ENCODE measurements around the gene NR6A1.

NR6A1 gene

DNA sequence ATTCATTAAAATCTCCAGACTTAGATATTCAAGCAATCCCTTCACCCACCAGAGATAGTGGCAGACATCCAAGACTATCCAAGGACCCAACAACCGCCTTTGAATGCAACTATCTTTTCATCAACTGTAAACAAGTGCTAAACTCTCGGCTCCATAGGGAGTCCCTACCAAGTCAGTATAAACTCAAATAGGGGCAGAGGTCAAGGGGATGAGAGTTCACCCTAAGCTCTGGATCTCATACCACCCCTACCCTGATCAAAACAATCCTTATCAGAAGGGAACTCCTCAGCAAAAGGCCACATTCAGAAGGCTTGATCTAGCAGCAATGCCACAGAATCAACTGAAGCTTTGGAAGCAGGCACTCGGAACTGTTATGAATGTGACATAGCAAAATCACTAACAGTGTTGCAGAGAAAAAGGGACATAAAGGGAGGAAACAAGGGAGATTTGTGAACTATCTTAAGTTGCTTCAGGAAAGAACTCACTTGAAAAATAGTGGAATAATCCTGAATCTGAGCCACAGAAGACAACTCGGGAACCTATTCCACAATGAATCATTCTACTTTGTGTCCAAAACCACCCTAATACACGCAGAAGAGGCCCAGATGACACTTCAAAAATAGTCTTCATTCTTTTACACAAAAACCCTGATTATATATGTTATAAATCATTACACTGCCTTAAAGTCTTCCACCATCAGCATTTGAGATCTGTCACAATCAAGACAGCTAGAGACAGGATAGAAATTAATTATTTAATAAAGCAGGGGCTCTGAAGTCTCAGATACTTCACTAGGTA lies 49.8 kb downstream of the NR6A1 start:
- no peak for DNase-seq

DNA sequence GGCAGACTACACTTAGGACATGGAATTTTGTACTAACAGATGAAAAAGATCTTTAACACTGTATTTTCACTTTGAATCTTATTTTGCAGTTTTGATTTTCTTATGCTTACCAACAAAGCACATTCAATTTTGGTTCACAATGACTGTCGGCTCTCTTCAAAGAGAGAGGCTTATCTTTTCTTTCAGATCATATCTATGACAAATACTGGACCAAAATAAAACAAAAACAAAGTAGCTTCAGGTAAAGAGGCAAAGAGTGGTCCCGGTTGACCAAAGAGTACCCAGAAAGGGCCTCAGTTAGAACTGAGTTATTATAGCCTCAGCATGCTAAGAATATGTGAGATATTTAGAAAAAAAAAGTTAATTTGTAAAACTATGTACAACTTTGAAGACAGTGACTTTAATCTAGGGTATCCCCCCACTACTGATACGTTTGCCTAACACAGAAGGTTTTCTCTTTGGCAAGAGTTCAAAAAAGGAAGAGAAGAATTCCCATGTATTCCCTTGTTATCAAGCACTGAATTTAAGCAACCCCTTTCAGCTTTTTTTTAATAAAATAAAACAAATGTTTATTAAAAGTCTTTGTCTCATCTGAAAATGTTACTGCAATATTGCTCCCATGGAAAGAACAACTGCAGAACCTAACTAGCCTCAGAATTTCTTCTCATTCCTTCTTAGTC lies 50.5 kb downstream of the NR6A1 start:
- DNase-seq: no peak

DNA sequence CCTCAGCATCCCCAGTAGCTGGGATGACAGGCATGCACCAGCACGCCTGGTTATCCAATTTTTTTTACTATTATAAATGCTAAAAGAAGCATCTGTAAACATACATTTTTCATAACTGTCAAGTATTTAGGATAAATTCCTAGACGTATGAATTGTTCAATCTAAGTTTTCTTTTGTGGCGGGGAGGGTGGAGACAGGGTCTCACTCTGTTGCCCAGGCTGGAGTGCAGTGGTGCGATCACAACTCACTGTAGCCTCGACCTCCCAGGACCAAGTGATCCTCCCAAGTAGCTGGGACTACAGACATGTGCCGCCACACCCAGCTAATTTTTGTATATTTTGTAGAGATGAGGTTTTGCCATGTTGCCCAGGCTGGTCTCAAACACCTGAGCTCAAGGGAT lies 52.2 kb downstream of the NR6A1 start:
- DNase-seq: no peak

DNA sequence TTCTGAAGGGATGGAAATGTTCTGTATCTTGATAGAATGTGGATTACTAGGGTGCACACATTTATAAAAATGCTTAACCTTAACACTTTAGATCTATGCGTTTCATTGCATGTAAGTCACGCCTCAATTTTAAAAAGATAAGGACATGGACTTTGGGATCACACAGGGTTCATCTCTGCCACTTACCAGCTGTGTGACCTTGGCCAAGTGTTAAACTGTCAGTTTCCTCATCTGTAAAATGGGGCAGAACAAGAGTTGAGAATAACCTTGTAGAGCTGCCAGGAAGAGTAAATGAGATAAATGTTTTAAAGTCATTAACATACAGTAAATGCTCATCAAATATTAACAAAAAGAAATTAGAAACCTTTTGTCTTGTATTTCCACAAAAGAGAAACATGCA lies 53.5 kb downstream of the NR6A1 start:
- no peak for DNase-seq

DNA sequence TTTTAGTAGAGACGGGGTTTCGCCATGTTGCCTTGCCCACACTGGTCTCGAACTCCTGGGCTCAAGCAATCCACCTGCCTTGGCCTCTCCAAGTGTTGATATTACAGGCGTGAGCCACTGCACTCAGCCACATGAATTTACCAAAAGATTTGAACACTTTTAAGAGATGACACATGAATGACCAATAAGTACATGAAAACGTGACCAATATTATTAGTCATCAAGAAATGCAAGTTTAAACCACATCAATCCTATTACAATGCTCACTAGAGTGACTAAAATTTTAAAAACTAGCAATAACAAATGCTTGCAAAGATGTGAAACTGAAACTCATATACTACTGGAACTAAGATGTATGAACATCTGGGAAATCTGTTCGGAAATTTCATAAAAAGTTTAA lies 54.3 kb downstream of the NR6A1 start:
- no peak for DNase-seq

DNA sequence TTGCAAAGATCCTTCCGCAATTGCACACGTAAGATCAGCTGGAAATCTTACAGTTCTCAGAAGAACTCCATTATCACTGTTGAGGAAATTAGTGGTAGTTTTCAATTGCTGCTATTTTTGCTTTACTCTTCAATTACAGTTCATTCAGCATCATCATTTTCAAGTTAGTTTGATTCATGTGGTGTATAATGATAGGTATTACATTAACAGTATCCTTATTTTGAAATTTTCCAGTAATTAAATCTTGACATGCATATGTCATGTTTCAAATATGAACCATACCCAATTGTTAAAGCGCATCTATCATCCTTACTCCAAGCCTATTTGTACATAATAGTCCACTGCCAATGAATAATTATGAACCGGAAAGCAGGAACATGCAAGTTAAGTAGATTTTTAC lies 60.3 kb downstream of the NR6A1 start:
- no peak for DNase-seq

DNA sequence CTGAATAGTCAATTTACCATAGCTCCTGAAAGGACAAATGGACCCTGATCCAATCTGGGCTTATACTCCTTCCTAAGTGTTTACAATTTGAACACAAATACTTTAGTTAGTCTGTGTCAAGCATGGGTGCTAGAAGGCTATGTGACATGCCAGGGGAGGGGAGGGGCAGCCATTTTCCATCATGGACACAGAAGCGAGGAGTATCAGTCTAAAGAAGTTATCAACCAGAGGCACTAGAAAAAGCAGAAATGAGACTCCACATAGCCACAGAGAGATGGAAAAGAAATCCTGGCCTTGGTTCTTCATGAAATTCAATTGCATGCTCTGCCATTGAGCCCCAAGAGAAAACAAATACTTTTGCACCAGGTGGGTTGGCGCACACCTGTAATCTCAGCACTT lies 61.8 kb downstream of the NR6A1 start:
- no peak for DNase-seq

DNA sequence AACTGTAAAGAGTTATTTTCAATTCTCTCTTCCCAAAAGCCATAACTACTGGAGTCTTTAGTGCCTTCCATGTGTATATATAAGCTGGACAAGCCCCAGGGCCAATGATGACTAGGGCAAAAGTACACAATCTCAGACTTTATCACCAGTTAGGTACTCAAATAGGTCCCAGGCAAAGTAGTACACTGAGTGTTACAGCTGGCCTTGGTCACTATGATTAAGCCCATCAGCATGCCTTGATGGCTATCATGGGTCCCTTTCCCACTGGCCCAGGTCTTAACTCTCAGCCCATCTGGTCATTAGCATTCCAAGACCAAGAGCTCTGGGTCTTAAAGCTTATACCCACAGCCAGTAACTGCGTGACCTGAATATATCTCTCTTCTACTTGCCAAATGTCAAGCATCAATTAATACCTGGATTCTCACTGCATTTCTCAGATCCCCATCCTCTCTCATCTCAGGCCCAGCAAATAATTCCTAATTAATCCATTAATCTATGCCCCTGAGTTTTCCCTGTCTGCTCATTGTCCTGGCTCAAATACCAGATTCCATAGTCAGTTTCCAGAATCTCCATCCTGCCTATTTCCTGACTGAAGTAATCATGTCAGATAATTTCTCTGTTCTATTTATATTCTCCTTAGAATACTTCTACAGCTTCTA lies 62.3 kb downstream of the NR6A1 start:
- no peak for DNase-seq

DNA sequence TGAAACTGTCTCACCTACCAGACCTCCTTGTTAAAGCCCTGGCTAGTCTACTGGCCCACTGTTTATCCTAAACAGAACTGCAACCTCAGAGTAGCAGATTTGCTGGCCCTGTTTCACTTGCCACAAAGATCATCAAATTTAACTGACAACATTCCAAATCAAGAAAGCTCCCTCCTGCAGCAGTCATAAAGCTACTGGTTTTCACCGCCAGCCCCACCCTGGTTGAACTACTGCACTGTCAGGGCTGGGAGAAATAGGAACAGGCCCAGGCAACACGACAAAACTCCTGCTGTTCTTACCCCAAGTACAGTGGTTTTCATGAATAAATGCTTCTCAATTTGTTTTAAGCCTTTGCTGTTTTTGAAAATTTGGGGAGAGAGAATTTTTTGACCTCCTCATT lies 63.0 kb downstream of the NR6A1 start:
- no peak for DNase-seq

DNA sequence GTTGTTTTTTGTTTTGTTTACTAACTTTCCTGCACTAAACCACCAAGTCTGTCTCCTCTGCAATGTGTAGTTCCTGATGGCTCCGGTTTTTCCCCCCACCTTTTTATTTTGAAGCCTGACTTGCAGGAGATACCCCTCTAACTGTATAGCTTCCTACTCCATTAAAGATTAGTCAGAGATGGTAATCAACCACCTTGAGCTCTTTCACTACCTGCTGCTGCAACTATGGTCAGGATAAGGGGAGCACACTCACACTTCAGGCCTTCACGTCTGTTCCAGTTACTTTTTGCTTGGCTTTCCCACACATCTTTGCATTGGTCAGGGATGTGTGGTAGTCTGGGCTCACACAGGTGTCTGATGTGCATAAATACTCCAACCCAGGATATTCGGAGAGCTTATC lies 63.4 kb downstream of the NR6A1 start:
- DNase-seq: no peak

DNA sequence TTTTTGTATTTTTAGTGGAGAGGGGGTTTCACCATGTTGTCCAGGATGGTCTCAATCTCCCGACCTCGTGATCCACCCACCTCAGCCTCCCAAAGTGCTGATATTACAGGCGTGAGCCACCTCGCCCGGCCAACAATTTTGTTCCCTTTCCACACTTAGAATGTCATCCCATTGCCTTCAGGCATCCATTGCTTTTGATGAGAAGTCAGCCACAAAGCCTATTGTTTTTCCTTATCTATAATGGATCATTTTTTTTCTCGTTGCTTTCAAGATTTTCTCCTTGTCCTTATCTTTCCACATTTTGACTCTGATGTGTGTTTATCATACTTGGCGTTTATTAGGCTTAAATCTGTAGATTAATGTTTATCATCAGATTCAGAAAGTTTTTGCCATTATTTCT lies 64.4 kb downstream of the NR6A1 start:
- no peak for DNase-seq

DNA sequence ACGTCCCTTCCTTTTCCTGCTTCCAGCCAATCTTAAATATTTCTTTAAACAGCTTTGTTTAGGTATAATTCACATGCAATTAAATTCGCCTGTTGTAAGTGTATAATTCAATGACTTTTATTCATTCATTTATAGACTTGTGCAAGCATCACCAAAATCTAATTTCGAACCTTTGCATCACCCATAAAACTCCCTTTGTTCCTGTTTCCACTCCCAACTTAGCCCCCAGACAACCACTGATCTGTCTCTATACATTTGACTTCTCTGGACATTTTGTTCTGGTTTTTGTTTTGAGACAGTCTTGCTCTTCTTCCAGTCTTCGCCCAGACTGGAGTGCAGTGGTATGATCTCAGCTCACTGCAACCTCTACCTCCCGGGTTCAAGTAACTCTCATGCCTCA lies 71.5 kb downstream of the NR6A1 start:
- DNase-seq: no peak

DNA sequence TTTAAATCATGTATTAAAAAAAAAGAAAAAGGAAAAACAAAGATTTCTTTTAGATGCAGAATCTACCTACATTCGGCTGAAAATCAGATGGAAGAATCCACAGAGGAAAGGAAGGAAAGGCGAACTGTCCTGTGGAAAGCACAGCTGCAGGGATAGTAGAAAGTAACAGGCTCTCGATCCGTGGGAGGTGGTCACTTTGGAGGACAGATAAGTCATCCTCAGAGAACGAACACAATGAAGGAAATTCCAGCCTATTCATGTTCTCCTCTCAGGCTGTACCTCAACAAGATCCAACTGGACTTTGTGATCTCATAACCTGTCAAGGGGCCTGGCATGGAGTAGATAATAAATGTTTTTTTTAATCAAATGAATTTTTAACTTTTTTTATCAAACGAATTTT lies 72.8 kb downstream of the NR6A1 start:
- DNase-seq: no peak

DNA sequence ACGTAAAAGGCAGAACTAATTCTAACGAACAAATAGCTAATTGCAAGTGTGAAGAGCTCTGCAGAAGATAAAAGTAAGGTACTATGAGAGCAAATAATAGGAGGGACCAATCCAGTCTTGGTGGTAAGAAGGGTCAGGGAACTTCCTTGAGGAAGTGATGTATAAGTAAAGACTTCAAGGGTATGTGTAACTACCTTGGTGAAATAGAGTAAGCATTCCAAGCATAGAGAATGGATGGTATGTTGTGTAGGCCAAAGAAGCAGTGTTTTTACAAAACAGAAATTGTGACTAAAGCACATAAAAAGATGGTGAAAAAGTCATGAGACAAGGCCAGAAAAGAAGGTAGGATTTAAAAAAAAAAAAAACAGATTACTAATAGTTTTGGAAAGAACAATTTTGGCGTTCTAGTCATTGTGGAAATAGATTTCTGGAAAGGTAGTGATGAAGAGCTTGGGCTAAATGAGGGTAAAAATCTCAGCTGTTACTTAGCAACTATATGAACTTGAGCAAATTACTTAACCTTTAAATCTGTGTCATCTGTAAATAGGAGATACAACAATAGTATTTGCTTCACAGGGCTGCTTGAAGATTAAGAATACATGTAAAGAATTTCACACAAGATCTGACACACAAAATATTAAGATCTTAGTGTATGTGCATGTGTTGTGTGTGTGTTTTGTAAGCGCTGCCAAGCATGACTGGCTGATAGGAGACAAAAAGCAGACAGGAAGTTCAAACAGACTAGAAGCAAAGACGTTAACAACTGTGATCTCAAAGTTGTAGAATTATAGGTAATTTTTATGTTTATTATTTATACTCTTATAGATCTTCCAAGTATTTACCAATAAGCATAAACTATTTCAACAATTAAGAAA lies 73.5 kb downstream of the NR6A1 start:
- DNase-seq: no peak

DNA sequence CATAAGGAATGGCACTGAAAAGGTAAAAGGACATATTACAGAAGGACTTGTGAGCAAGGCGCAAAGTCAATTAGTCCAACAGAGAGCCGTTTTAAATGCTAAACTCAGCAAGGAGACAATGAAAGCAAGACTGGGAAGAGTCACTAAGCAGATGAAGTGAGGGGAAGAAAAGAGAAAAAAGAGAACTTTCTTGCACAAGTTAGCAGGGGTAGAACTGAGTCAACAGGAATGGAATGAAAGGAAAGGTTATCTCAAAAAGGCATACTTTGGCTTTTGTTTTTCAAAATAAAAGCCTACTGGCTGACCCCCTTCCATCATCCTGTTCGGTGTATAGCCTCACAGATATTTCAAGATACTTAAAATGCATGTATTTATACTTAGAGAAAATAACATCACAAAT lies 75.0 kb downstream of the NR6A1 start:
- DNase-seq: no peak

DNA sequence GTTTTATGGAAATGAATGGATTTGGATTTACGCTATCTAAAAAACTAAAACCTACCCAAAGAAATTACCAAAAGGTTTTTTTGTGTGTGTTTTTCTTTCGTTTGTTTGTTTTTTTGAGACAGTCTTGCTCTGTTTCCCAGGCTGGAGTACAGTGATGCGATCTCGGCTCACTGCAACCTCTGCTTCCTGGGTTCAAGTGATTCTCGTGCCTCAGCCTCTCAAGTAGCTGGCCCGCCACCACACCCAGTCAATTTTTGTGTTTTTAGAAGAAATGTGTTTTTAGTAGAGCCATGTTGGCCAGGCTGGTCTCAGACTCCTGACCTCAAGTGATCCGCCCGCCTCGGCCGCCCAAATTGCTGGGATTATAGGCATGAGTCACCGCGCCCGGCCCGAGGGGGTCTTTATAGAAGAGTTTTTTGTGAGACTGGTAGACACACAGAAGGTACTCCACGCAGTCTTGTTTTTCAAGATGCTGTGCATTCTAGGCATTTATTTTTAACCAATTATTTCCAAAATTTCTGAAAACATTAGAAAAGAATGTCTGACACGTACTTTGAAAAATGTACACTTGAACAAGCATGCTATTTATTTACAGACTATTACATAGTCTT lies 75.7 kb downstream of the NR6A1 start:
- DNase-seq: no peak

DNA sequence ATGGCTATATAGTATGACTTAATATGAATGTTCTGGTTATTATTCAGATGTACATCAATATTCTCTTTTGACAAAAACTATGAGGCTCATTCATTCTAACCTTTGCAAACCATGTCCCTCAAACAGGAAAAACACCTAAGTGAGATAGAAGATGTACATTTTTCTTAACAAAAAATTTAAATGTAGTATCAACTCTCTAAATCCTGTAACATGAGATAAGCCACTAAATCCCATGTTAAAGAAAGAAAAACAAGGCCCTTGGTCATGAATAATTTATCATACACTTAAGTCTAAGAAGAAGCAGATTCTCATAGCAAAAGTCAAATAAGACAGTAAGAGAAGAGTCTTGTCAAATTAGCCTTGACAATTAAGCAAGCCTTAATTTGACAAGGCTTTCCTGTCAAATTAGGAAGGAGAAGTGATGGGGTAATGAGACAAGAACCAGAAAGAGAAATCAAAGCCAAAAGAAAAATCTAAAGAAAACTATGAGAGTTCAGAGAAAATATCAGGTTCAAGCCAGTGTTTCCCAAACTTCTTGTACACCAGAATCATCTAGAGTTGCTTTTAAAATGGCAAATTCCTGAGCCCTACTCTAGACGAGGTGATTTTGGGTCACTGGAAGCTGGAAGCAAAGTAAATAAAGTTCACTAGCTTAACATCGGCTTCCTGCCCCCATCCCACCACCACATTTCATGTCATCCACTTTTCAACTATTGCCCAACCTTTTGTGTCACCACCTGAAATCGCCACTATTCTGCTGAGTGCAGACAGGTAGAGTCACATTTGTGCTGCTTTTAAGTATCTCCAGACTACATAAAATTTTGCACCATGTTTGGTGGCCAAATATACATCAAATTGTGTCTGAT lies 76.5 kb downstream of the NR6A1 start:
- no peak for DNase-seq

DNA sequence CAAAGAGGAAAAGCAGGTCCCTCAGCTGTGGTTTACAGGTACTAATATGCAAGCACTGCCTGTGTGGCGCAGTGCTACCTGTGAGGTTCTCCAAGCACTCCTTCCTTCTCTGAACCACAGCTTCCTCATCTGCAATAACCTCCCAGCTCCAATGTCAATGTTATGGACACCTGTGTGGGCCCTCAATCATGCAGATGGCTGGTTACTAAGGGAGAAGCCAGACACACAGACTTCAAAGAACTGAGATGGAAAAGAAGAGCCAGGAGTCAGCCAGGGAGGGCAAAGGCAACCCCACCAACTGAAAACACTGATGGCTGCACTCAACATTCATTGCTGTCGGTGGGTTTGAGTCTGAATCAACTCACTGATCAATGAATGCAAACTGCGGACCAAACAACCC lies 77.7 kb downstream of the NR6A1 start:
- no peak for DNase-seq

DNA sequence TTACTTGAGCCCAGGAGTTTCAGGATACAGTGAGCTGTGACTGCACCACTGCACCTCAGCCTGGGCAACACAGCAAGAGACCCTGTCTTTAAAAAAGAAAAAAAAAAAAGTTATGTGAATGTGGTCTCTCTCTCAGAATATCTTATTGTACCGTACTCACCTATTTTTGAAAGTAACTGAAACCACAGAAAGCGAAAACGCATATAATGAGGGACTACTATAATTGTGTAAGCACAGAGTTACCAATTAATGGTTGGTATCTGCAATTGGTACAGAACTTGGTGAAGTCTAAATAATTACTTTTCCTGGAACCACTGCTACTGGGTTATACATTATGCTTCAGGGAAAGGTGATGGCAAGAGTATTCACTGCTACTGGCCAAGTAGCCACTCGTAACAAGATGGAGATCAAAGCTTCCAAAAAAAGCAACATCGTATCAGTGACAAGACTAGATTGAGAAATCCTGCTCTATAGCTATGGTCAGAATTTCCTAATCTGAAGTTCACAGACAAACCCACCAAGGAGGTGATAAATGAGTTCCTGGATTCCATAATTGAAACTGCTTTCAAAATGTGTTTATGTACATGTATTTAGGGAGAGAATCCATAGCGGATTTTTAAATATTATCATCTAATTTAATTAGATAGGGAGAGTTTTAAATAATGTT lies 82.7 kb downstream of the NR6A1 start:
- no peak for DNase-seq

DNA sequence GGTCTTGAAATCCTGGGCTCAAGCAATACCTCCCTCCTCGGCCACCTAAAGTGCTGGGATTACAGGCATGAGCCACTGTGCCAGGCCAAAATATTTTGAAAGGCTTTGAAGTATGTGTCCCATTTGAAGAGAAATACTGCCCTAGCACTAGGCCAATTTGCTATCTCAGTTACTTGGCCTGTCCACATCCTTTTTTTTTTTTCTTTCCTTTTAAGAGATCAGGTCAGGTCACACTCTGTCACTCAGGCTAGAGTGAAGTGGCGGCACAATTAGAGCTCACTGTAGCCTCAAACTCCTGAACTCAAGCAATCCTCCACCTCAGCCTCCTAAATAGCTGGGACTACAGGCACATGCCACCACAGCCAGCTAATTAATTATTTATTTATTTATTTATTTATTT lies 84.2 kb downstream of the NR6A1 start:
- no peak for DNase-seq

DNA sequence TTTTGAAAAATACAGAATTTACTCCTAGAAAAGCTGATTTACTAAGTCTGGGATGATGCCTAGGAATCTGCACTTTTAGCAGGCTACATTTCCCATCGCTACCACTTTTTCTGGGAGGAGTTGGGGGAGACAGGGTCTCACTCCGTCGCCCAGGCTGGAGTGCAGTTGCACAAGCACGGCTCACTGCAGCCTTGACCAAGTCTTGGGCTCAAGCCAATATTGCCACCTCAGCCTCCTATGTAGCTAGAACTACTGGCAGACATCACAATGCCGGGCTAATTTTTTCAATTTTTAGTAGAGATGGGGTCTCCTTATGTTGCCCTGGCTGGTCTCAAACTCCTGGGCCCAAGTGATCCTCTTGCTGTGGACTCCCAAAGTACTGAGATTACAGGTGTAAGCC lies 85.9 kb downstream of the NR6A1 start:
- no peak for DNase-seq

Measured in DMS153 (cell line).